ENCODE results near the gene NFIL3.

The NFIL3 gene

DNA sequence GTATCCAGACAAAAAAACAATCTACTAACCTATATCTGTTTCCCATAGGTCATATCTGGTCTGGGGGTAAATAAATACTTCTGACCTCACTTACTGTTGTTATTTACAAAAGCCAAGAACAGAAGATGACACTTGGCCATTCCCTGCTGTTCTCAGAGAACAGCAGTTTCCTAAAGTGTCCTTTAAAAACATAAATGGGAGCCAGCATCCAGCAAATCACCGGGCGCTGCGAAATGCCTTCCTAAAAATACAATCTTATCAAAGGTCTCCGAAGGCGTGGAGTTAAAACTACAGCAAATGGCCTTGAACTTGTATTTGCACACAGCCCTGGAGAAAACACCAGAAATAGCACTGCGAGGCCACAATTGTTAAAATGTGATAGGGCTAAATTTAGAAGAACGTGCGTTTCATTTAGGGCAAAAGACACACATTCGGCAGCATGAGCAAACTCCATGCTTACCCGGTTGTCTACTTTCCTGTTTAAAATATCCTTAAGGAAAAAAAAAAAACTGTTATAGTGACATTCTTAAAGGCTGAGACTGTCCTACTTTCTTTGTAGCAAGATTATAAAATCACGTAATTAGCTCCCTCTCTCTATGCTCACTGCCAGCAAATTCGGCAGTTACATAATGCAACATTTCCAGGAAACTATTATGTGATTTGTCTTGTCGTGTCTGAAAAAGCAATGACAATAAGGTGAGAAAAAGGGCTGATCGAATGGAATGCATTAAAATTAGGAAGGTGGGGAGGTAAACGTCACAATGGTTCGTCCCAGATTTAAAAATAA lies 1.5 kb downstream of the NFIL3 start:
- peak; percentile 50 for DNase-seq

DNA sequence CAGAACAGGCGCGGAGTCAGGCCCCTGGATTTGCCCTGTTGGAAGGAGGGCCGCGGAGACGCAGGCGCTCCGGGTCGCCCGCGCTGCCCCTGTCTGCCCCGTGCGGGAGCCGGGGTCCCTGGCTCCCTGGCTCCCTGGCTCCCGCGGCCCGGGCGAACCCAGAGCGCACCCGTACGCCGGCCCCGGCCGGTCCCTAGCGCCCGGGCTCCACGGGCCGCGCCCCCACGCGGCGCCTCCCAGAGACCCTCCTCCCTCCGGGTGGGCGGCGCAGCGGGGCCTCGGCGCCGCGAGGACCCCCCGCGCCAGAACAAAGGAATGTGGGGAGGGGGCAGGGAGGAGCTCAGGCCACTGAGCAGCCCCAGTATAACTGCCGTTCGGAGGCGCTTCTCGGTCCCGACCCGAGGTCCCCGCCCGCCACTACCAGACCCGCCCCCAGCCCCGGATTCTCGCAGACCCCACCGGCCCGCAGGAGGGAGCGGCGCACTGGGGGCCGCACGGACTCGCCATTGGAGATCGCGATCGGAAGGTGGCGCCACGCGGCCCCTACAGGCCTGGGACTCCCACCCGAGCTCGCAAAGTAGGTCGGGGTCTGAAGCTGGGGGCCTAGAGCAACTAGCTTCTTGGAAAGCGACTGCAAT lies 2.4 kb downstream of the NFIL3 start:
- peak; percentile 69 for DNase-seq

DNA sequence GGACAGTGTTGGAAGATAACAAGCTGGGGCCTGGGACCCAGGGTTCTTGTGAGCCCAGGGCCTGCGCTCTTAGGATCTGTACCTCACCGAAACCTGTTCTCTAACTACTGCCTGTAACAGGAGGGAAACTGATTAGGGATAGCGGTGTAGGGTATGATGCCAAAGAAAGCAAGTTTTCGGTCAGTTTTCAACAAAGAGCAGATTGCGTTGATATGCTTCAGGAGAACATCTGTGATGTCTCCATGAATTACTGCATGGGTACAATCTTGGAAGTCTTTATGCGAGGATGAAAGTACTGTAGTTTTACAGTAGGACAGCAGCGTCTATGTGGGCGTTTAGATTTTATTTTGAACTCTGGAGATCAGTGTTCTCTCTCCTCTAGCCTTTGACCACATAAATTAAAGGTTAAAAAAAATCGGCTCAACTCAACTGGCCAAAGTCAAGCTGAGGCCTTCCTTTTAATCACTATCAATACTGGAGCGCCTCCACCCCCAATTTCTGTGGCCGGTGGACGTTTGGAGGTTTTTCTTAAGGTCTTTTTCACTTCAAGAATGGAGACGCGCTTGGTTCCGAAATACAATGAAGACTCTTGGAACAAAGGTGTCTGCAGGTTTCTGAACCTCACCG lies 3.0 kb downstream of the NFIL3 start:
- DNase-seq, result no peak

DNA sequence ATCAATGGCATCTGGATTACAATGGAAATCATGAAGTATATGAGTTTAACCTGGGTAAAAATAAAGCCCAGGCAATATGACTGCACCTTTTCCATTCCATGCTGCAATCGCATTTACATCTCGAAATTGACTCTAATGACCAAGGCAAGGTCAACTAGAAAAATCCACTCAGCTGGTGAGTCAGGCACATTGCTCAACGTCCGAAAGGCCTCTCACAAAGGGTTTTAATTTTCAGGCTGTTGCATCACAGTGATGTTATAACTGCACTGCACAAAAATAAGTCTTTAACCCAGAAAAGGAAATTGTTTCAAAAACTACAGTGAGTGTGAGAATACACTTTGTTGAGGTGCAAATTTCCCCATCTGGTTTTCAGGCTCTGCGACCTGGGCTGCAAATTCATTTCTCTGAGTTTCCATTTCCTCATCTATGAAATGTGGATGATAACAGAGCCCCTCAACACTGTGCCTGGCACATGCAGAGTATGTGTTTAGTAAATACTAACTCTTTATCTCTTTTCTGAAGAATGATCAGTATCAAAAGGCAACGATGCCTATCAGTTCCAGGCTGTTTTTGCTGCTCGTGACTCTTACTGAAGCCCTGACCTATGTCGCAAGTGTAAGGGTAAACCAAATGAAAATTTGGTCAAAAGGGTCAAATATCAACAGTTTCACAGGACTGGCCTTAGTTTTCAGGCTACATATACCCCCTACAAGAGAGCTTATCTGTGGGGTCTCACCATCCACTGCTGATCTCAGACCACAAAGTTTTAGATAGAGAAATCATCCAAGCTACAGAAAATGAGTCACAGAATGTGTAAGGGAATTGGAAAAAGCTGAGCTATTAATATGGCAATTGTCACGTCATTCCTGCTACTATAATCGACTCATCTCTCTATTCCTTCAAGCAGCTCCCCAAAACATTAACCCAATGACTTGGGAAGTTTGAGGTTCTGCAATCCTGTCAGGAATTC lies 4.1 kb downstream of the NFIL3 start:
- DNase-seq, result no peak

GRCh38 chr9:91418215-91418610 lies 5.4 kb downstream of the NFIL3 start:
- DNase-seq, result no peak

DNA sequence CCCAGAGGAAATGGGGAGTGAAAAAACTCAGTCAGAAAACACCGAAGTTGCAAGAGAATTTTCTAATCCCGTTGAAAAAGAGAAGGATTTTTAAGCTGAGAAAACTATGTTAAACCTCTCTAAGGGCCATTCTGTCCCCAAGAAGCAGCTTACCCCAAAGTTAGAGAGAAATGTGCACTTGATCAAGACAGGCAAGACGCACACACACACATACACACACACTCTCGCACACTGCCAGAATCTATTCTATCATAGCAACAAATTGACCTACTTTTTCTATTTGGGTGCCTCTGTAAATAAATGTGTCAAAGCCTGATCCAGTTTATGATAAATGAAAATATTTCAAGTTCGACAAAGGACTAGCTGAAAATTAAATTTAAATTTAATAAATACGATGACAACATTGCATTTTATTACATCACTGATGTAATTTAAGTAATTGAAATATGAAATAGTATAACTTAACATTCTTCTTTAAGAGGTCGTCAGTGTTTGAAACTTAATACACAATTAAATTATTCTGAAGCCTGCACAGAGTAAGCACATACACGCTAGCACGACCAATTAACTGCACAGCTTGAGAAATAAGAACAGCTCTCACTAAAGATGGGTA lies 5.9 kb downstream of the NFIL3 start:
- no peak for DNase-seq

DNA sequence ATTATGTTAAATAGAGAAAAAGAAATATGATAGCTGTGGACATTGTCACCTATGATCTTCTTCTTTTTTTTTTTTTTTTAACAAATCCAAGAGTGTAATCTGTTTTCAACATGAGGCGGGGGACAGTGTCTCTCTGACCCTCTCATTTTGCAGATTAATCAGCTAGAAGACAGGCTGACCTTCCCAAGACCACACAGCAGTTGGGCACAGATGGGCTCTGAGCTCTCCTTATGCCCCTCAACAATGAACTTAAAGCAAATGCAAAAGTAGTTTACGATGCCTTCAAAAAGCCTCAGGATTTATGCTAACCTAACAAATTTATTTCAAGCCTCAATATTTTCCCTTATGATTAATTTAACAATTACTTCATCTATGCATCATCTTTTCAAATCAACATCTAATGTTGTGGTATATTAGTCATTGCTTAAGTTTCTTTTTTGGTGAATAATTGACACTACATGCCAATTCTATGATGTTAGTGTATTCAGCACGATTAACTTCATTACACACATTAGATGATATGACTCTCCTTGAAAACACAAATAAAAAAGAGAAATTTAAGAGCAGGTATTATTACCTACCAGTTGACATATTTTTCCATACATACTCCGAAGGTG lies 7.4 kb downstream of the NFIL3 start:
- no peak for DNase-seq

GRCh38 chr9:91415290-91415689 lies 8.3 kb downstream of the NFIL3 start:
- no peak for DNase-seq

GRCh38 chr9:91412941-91413340 lies 10.7 kb downstream of the NFIL3 start:
- DNase-seq, result no peak

- no peak for DNase-seq
These were observed 12.4 kb downstream of the NFIL3 start for GRCh38 chr9:91411096-91411771.

DNA sequence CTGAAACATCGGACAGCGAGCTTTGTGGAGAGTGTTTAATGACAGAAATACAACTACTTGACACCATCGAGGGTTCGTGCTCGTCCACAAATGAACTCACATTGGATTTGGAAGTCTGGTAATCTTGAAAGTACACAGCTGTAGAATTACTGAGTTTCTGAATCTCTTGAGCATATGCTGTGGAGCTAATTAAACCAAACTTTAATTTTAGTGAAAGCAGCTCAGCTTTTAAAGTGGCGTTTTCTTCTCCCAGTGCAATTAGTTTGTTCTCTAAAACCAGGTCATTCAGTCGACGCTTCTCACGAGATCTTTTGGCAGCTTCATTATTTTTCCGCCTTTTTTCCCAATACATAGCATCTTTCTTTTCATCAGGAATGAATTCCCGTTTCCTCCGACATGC lies 13.5 kb downstream of the NFIL3 start:
- DNase-seq, result no peak

GRCh38 chr9:91408475-91408874 lies 15.2 kb downstream of the NFIL3 start:
- no peak for DNase-seq

GRCh38 chr9:91407580-91408318 lies 15.9 kb downstream of the NFIL3 start:
- DNase-seq, result no peak

- DNase-seq, result no peak
These were observed 18.1 kb downstream of the NFIL3 start for GRCh38 chr9:91405343-91406077.

DNA sequence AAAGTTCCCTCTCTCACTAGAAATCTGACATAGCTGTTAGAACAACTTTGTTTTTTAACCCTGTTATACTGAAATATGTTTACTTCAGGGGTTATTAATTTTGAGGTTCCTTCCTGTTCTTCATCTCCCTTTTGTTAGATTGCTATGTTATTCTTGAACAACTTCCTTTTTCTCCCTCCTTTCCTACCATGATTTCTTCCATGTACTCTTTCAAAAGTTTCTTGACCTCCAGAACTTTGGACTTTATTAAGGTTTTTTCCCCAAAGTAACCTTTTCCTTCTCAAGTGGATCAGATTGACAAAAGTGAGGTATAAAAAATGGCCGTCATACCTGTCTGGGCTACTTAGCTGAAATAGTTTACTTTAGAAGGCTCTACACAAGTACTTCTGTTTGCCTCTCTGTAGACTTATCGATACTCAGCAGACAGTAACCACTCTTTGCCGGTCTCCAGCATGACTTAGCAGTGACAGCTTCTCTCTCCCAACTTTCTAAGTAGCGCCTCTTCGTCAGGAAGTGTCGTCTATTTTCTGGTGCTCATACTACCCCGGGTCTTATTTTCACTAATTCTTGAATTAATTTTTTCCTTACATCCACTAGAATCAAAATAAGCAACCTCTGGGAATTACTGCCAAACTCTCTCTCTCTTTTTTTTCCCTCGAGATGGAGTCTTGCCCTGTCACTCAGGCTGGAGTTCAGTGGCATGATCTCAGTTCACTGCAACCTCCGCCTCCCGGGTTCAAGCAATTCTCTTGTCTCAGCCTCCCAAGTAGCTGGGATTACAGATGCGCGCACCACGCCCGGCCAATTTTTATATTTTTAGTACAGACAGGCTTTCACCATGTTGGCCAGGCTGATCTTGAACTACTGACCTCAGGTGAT lies 19.7 kb downstream of the NFIL3 start:
- no peak for DNase-seq

- no peak for DNase-seq
These were observed 24.7 kb downstream of the NFIL3 start for GRCh38 chr9:91398926-91399325.

GRCh38 chr9:91395553-91396471 lies 27.8 kb downstream of the NFIL3 start:
- no peak for DNase-seq

DNA sequence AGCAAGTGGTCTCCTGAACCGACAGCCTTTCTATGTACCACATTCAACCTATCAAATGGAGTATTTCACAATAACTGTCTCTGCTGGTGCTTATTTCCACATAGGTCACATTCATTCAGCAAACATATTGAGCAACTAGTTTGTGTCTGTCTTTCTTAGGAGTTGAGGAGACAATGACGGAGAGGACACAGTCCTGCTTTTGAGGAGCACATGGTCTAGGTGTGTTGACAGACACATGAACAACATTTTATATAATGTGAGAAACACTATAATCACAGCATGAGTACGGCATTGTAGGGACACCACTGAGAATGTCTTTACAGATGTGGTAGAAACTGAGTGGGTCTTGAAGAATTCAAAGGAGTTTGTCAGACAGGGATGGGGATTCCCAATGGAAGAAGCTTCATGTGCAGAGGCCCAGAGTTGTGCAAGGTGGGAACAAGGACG lies 28.5 kb downstream of the NFIL3 start:
- no peak for DNase-seq

All from right forelimb (tissue), 1 donor.